Measurements from ENCODE around the gene LGI4. TPM values are rescaled to one million over a fixed set of nuclear protein-coding genes. Genes with fewer than 3 reads are reported as not detected.

Gene LGI4
- total RNA-seq, 1 donor from 2014 or later: 59.3 TPM

- intact Hi-C loops (cut with DNase I): no loop called here
- Histone ChIP-seq H3K27me3 (no peaks in the 10 kb centered on the region), H3K27ac (no peak overlapping the region), H3K4me1 (no peaks in the 10 kb centered on the region), H3K9me3 (no peaks in the 10 kb centered on the region), H3K4me3 (no peak overlapping the region), H3K36me3 (no peaks in the 10 kb centered on the region)
- DNase-seq (ENCODE audit: low spot score in 2 of 2): no peak
- TF ChIP-seq CTCF (IDR thresholded peaks at IDR 0.05): no peak
Measured at GRCh38 chr19:35076657-35077056, 58.2 kb downstream of the LGI4 start.

- no peak for DNase-seq (ENCODE audit: low spot score in 2 of 2)
- no peaks in the 10 kb centered on the region for H3K36me3 ChIP-seq
- intact Hi-C loops (cut with DNase I): no loop called here
Measured at GRCh38 chr19:35076026-35076370, 58.9 kb downstream of the LGI4 start.

GRCh38 chr19:35075202-35076025 is 59.4 kb downstream of the LGI4 start:
- DNase-seq (ENCODE audit: low spot score in 2 of 2): no peak
- Histone ChIP-seq H3K4me3 (no peak overlapping the region), H3K4me1 (no peaks in the 10 kb centered on the region), H3K9me3 (peaks cover 0 to 3% of the 10 kb centered on the region in 2 donors), H3K27me3 (no peaks in the 10 kb centered on the region), H3K36me3 (no peaks in the 10 kb centered on the region), H3K27ac (no peak overlapping the region)
- TF ChIP-seq CTCF (IDR thresholded peaks at IDR 0.05): no peak
- intact Hi-C loops (cut with DNase I): no loop called here

More at GRCh38 chr19:35076026-35076370, 58.9 kb downstream of the LGI4 start:
- TF ChIP-seq CTCF (IDR thresholded peaks at IDR 0.05): no peak
- Histone ChIP-seq H3K27me3 (no peaks in the 10 kb centered on the region), H3K9me3 (no peaks in the 10 kb centered on the region), H3K4me3 (no peak overlapping the region), H3K4me1 (no peaks in the 10 kb centered on the region), H3K27ac (no peak overlapping the region)

Other genes with a start within 250 kb of the LGI4 start
- 11.8 TPM for gene ZNF30, start 208.2 kb downstream of the LGI4 start, total RNA-seq
- 10.4 TPM for gene ZNF792, start 170.8 kb downstream of the LGI4 start, total RNA-seq
- gene GRAMD1A, start 134.7 kb downstream of the LGI4 start, total RNA-seq: 103 TPM
- 20.8 TPM for gene SCN1B, start 104.6 kb downstream of the LGI4 start, total RNA-seq
- 0.85 TPM for gene HPN, start 93.3 kb downstream of the LGI4 start, total RNA-seq
- gene FXYD3, start 19.2 kb downstream of the LGI4 start, total RNA-seq: not detected
- gene FXYD1, start 3.8 kb upstream of the LGI4 start, total RNA-seq: 34.8 TPM
- not detected for gene FXYD7, start 8.2 kb upstream of the LGI4 start, total RNA-seq
- 138 TPM for gene FXYD5, start 19.7 kb upstream of the LGI4 start, total RNA-seq
- not detected for gene FAM187B, start 93.7 kb upstream of the LGI4 start, total RNA-seq
- 79.4 TPM for gene LSR, start 113.9 kb upstream of the LGI4 start, total RNA-seq
- gene USF2, start 133.9 kb upstream of the LGI4 start, total RNA-seq: 116 TPM
- gene HAMP, start 147.5 kb upstream of the LGI4 start, total RNA-seq: not detected
- not detected for gene MAG, start 157.1 kb upstream of the LGI4 start, total RNA-seq
- gene CD22, start 194.1 kb upstream of the LGI4 start, total RNA-seq: 0.75 TPM
- gene FFAR1, start 212.8 kb upstream of the LGI4 start, total RNA-seq: not detected
- gene FFAR3, start 223.4 kb upstream of the LGI4 start, total RNA-seq: not detected
- gene GPR42, start 236.0 kb upstream of the LGI4 start, total RNA-seq: not detected

All from ascending aorta (tissue), 2 donors.